ENCODE results near the gene KRTAP13-3. TPM values are rescaled to one million over a fixed set of nuclear protein-coding genes. Genes with fewer than 3 reads are reported as not detected.

KRTAP13-3 gene
- total RNA-seq, 6 experiments from 2014 or later = not detected

GRCh38 chr21:30430170-30430655 lies 4.5 kb upstream of the KRTAP13-3 start, which contains the start of gene KRTAP13-4:
KRTAP13-4 (plus strand) TSS chr21:30430220; CDS start chr21:30430276, 56 bp downstream.
- Mint-ChIP-seq H3K27me3 (ENCODE audit: insufficient read depth) (no peaks in the 10 kb centered on the region), H3K4me3 (no peak within 1 kb of the TSS), H3K27ac (no peak within 1 kb of the TSS), H3K36me3 (ENCODE audit: low read depth) (no peaks in the 10 kb centered on the region), H3K9me3 (peaks cover 53% of the 10 kb centered on the region), H3K4me1 (ENCODE audit: low read depth) (no peaks in the 10 kb centered on the region)
- TF ChIP-seq CTCF (IDR thresholded peaks at IDR 0.05) = no peak
- no peak for DNase-seq

- H3K36me3 Mint-ChIP-seq (ENCODE audit: low read depth) = no peaks in the 10 kb centered on the region; the same call in 1 of the 2 replicates
- DNase-seq = no peak
- no peak overlapping the region for H3K4me3 Mint-ChIP-seq
- peaks cover 59% of the 10 kb centered on the region for H3K9me3 Mint-ChIP-seq
- H3K27me3 Mint-ChIP-seq (ENCODE audit: insufficient read depth) = no peaks in the 10 kb centered on the region
- H3K4me1 Mint-ChIP-seq (ENCODE audit: low read depth) = no peaks in the 10 kb centered on the region
- TF ChIP-seq CTCF (IDR thresholded peaks at IDR 0.05) = no peak
- H3K27ac Mint-ChIP-seq = no peak overlapping the region
Observed at GRCh38 chr21:30426731-30427130, 1.0 kb upstream of the KRTAP13-3 start.

- no peaks in the 10 kb centered on the region; the same call in 1 of the 2 replicates for H3K27me3 Mint-ChIP-seq (ENCODE audit: insufficient read depth)
- DNase-seq = no peak
- H3K4me3 Mint-ChIP-seq = no peak overlapping the region
- no peak overlapping the region for H3K27ac Mint-ChIP-seq
- H3K36me3 Mint-ChIP-seq (ENCODE audit: low read depth) = no peaks in the 10 kb centered on the region
- peaks cover 51% of the 10 kb centered on the region for H3K9me3 Mint-ChIP-seq
- no peak for TF ChIP-seq CTCF (IDR thresholded peaks at IDR 0.05)
- H3K4me1 Mint-ChIP-seq (ENCODE audit: low read depth) = no peaks in the 10 kb centered on the region
Observed at GRCh38 chr21:30415993-30416392, 9.7 kb downstream of the KRTAP13-3 start.

GRCh38 chr21:30408782-30409494 lies 16.8 kb downstream of the KRTAP13-3 start:
- Mint-ChIP-seq H3K4me1 (ENCODE audit: low read depth) (no peaks in the 10 kb centered on the region), H3K4me3 (no peak overlapping the region), H3K27ac (no peak overlapping the region), H3K9me3 (peaks cover 57% of the 10 kb centered on the region), H3K27me3 (ENCODE audit: insufficient read depth) (0 out of 2 replicates have a peak, but pooled peaks cover 2% of the 10 kb centered on the region), H3K36me3 (ENCODE audit: low read depth) (0 out of 2 replicates have a peak, but pooled peaks cover 4% of the 10 kb centered on the region)
- DNase-seq = no peak
- 0 out of 2 replicates have a peak, but pooled peaks have one; percentile 10 for TF ChIP-seq CTCF (IDR thresholded peaks at IDR 0.05)

- Mint-ChIP-seq H3K36me3 (ENCODE audit: low read depth) (peaks cover 4% of the 10 kb centered on the region; the same call in 1 of the 2 replicates), H3K27me3 (ENCODE audit: insufficient read depth) (no peaks in the 10 kb centered on the region; the same call in 1 of the 2 replicates), H3K4me1 (ENCODE audit: low read depth) (no peaks in the 10 kb centered on the region), H3K9me3 (peaks cover 52% of the 10 kb centered on the region), H3K27ac (no peak within 1 kb of the TSS), H3K4me3 (no peak within 1 kb of the TSS)
- no peak for DNase-seq
- no peak for TF ChIP-seq CTCF (IDR thresholded peaks at IDR 0.05)
Observed at GRCh38 chr21:30395731-30396130, 30.0 kb downstream of the KRTAP13-3 start, which contains the start of gene KRTAP13-1. KRTAP13-1 (plus strand) TSS chr21:30396031; CDS start chr21:30396087, 56 bp downstream.
